ENCODE results near the gene PIEZO2. TPM values are rescaled to one million over a fixed set of nuclear protein-coding genes. Genes with fewer than 3 reads are reported as not detected.

The PIEZO2 gene
- total RNA-seq, 1 experiment from 2014 or later, result 0.11 TPM

DNA sequence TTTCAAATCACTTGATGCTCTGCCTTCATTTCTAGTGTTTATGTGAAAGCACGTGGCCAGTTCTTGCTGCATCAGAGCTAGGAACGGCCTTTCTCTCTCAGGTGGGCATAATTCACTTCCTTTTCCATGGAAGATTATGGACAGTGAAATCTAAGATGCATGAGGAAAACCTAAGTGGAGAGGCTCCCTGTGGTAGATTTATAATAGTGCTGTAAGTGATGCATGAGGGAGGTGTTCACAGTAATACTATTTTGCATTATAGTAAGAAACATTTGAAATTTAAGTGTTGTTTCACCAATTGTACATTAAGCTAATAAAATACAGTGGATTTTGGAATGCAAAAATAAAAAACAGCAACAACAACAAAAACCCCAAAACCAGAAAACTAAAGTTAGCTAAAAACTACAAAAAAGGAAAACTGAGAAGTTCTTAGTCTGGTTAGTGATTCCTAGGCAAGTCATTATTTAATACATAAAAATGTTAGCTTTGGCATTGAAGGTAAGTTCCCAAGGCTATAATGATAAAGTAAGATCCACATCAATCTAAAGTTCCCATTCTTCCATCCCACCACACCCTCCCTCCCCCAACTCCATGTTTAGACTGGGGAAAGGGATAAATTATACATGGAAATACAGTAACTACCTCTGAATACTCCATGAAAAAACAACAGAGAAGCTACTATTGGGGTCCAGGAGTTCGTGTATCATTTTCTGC, 469.7 kb downstream of the PIEZO2 start:
- TF ChIP-seq, protein P1, sequence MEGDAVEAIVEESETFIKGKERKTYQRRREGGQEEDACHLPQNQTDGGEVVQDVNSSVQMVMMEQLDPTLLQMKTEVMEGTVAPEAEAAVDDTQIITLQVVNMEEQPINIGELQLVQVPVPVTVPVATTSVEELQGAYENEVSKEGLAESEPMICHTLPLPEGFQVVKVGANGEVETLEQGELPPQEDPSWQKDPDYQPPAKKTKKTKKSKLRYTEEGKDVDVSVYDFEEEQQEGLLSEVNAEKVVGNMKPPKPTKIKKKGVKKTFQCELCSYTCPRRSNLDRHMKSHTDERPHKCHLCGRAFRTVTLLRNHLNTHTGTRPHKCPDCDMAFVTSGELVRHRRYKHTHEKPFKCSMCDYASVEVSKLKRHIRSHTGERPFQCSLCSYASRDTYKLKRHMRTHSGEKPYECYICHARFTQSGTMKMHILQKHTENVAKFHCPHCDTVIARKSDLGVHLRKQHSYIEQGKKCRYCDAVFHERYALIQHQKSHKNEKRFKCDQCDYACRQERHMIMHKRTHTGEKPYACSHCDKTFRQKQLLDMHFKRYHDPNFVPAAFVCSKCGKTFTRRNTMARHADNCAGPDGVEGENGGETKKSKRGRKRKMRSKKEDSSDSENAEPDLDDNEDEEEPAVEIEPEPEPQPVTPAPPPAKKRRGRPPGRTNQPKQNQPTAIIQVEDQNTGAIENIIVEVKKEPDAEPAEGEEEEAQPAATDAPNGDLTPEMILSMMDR (IDR thresholded peaks at IDR 0.05; ENCODE audit: insufficient read depth in 1 of 2, low read depth in 1 of 2, low read length in 1 of 2, severe bottlenecking in 1 of 2, unreplicated experiment in 1 of 2), result no peak
- Mint-ChIP-seq H3K4me1 (ENCODE audit: low read depth, unreplicated experiment) (peaks cover 11% of the 10 kb centered on the region), H3K36me3 (ENCODE audit: insufficient read depth, unreplicated experiment) (no peaks in the 10 kb centered on the region), H3K4me3 (ENCODE audit: unreplicated experiment) (no peak overlapping the region), H3K27ac (ENCODE audit: unreplicated experiment) (no peak overlapping the region), H3K27me3 (ENCODE audit: insufficient read depth, unreplicated experiment) (peaks cover 4% of the 10 kb centered on the region), H3K9me3 (ENCODE audit: unreplicated experiment) (no peaks in the 10 kb centered on the region)
- Histone ChIP-seq H3K9me3 (no peaks in the 10 kb centered on the region), H3K36me3 (ENCODE audit: control insufficient read depth, insufficient read depth, low read length) (no peaks in the 10 kb centered on the region), H3K4me1 (no peaks in the 10 kb centered on the region), H3K27me3 (replicated peaks; ENCODE audit: control insufficient read depth, insufficient read depth, low read length) (peaks cover 1% of the 10 kb centered on the region; the same call in 1 of the 2 replicates), H3K4me3 (ENCODE audit: low read depth, low read length) (no peak overlapping the region)
- ChIA-PET POLR2A (no interaction called here), CTCF (no interaction called here)
- no peak for DNase-seq
- BruUV-seq (replicated peaks), result no TSS peak
- intact Hi-C loops (cut with micrococcal nuclease; ENCODE audit: unreplicated experiment), result no loop called here

GRCh38 chr18:10671441-10671840, 477.9 kb downstream of the PIEZO2 start:
- TF ChIP-seq, protein P1 (IDR thresholded peaks at IDR 0.05; ENCODE audit: insufficient read depth in 1 of 2, low read depth in 1 of 2, low read length in 1 of 2, severe bottlenecking in 1 of 2, unreplicated experiment in 1 of 2), result no peak
- intact Hi-C loops (cut with micrococcal nuclease; ENCODE audit: unreplicated experiment), result no loop called here
- Mint-ChIP-seq H3K27ac (ENCODE audit: unreplicated experiment) (no peak overlapping the region), H3K4me1 (ENCODE audit: low read depth, unreplicated experiment) (no peaks in the 10 kb centered on the region), H3K9me3 (ENCODE audit: unreplicated experiment) (no peaks in the 10 kb centered on the region), H3K36me3 (ENCODE audit: insufficient read depth, unreplicated experiment) (no peaks in the 10 kb centered on the region), H3K27me3 (ENCODE audit: insufficient read depth, unreplicated experiment) (peaks cover 21% of the 10 kb centered on the region), H3K4me3 (ENCODE audit: unreplicated experiment) (no peak overlapping the region)
- no TSS peak for BruUV-seq (replicated peaks)
- Histone ChIP-seq H3K27me3 (replicated peaks; ENCODE audit: control insufficient read depth, insufficient read depth, low read length) (peaks cover 2% of the 10 kb centered on the region; the same call in 1 of the 2 replicates), H3K9me3 (no peaks in the 10 kb centered on the region), H3K36me3 (ENCODE audit: control insufficient read depth, insufficient read depth, low read length) (no peaks in the 10 kb centered on the region), H3K4me1 (no peaks in the 10 kb centered on the region), H3K4me3 (ENCODE audit: low read depth, low read length) (no peak overlapping the region)
- no peak for DNase-seq
- ChIA-PET POLR2A (no interaction called here), CTCF (interaction anchor here (0.8 to 1.0 kb wide), 2 partner anchors 111 to 112 kb away, joined by 3 read pairs; no protein-coding TSS in a partner anchor)

DNA sequence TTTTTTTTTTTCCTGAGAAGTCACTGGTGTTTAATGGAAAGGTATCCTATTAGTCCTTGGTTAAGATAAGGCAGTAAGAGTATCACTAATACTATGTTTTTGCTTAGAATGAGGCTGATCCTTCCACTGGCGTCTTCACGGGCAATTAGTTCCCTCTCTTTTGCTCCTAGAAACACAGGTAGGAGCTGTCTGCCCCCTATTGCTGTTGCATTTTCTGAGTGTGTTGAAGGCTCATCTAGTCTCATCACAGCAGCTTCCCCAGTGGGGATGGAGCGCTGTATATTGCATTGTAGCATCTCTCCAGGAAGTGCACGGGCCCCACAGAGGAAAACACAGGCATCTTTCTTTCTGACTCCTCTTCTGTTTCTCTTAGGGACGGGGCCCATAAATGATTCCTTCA, 478.5 kb downstream of the PIEZO2 start:
- Histone ChIP-seq H3K36me3 (ENCODE audit: control insufficient read depth, insufficient read depth, low read length) (no peaks in the 10 kb centered on the region), H3K4me1 (no peaks in the 10 kb centered on the region), H3K27me3 (replicated peaks; ENCODE audit: control insufficient read depth, insufficient read depth, low read length) (peaks cover 2% of the 10 kb centered on the region; the same call in 1 of the 2 replicates), H3K9me3 (no peaks in the 10 kb centered on the region), H3K4me3 (ENCODE audit: low read depth, low read length) (no peak overlapping the region)
- Mint-ChIP-seq H3K4me1 (ENCODE audit: low read depth, unreplicated experiment) (no peaks in the 10 kb centered on the region), H3K27ac (ENCODE audit: unreplicated experiment) (no peak overlapping the region), H3K9me3 (ENCODE audit: unreplicated experiment) (no peaks in the 10 kb centered on the region), H3K27me3 (ENCODE audit: insufficient read depth, unreplicated experiment) (peaks cover 21% of the 10 kb centered on the region), H3K36me3 (ENCODE audit: insufficient read depth, unreplicated experiment) (no peaks in the 10 kb centered on the region), H3K4me3 (ENCODE audit: unreplicated experiment) (no peak overlapping the region)
- no TSS peak for BruUV-seq (replicated peaks)
- POLR2A ChIA-PET, result no interaction called here
- intact Hi-C loops (cut with micrococcal nuclease; ENCODE audit: unreplicated experiment), result no loop called here
- CTCF ChIA-PET, result interaction anchor here (0.8 to 1.0 kb wide), 2 partner anchors 110 to 112 kb away, joined by 3 read pairs; no protein-coding TSS in a partner anchor
- no peak for DNase-seq
- TF ChIP-seq, protein P1 (IDR thresholded peaks at IDR 0.05; ENCODE audit: insufficient read depth in 1 of 2, low read depth in 1 of 2, low read length in 1 of 2, severe bottlenecking in 1 of 2, unreplicated experiment in 1 of 2), result no peak
